ENCODE results near the gene CIRBP. TPM values are rescaled to one million over a fixed set of nuclear protein-coding genes. Genes with fewer than 3 reads are reported as not detected.
A peak's percentile ranks its signal among the peaks of the same experiment; 100 is the strongest.

Gene CIRBP
- total and polyA plus RNA-seq, 2 experiments from 2014 or later: 202 to 361 TPM

DNA sequence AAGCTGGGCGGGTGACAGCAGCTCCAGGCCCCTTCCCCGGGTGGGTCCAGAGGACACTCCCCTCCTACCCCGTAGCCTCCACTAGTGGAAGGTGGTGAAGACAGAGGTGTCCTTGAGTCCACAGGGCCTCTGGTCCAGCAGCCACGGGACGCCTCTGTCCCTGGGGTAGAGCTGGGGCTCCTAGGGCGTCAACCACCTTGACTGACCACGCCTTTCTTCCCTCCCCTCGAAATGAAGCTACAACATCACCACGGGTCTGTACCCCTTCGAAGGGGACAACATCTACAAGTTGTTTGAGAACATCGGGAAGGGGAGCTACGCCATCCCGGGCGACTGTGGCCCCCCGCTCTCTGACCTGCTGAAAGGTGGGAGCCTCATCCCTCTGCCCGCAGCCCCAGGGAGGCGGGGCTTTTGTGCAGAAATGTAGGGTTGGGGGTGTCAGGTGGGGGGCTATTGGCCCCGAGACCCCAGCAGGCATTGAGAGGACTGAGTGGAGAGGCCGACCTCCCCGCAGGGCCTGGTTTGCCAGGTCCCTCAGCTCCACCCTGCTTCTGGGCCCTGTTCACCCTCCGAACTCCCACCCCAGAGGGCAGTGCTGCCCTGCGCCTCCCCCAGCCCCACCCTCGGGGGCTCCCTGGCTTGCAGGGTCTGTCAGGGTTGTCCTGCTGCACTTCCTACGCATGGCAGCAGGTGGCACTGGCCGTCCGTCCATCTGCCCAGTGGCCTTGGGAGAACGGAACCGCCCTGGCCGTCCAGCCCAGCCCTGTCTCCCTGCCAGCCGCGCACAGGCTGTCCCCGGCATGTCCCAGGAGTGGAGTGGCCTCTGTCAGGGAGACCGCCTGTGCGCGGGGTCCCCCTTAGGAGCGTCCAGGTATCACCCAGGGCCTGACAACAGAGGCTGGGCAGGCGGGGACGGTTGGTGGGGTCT is 47.9 kb upstream of the CIRBP start:
- H3K4me2 ChIP-seq: no peak overlapping the region
- no peaks in the 10 kb centered on the region for H3K9me3 ChIP-seq (ENCODE audit: low read depth)
- peak; percentile 72 for DNase-seq (ENCODE audit: low spot score)
- 81% methylated on average over 33 of the region's 38 CpGs for WGBS (ENCODE audit: low lambda C conversion rate, missing lambda C conversion rate)
- H4K20me1 ChIP-seq (ENCODE audit: insufficient read depth, poor library complexity, severe bottlenecking): peaks cover 27% of the 10 kb centered on the region
- H3K27me3 ChIP-seq: no peaks in the 10 kb centered on the region
- H3K27ac ChIP-seq: no peak overlapping the region
- H3K79me2 ChIP-seq: peaks cover 53% of the 10 kb centered on the region
- no peaks in the 10 kb centered on the region for H3K36me3 ChIP-seq (replicated peaks; ENCODE audit: insufficient read depth, low read depth)
- no peak overlapping the region for H2AFZ ChIP-seq
- H3K4me1 ChIP-seq (ENCODE audit: insufficient read depth): no peaks in the 10 kb centered on the region
- H3K4me3 ChIP-seq: no peak overlapping the region
- no peaks in the 10 kb centered on the region for H3K9me2 ChIP-seq (replicated peaks; ENCODE audit: insufficient read depth)
- TF ChIP-seq, protein P1, sequence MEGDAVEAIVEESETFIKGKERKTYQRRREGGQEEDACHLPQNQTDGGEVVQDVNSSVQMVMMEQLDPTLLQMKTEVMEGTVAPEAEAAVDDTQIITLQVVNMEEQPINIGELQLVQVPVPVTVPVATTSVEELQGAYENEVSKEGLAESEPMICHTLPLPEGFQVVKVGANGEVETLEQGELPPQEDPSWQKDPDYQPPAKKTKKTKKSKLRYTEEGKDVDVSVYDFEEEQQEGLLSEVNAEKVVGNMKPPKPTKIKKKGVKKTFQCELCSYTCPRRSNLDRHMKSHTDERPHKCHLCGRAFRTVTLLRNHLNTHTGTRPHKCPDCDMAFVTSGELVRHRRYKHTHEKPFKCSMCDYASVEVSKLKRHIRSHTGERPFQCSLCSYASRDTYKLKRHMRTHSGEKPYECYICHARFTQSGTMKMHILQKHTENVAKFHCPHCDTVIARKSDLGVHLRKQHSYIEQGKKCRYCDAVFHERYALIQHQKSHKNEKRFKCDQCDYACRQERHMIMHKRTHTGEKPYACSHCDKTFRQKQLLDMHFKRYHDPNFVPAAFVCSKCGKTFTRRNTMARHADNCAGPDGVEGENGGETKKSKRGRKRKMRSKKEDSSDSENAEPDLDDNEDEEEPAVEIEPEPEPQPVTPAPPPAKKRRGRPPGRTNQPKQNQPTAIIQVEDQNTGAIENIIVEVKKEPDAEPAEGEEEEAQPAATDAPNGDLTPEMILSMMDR (IDR thresholded peaks at IDR 0.05; ENCODE audit: poor library complexity): peak; percentile 60
- no peak for TF ChIP-seq EZH2 (IDR thresholded peaks at IDR 0.05; ENCODE audit: borderline replicate concordance)
- TF ChIP-seq EZH2phosphoT487 (IDR thresholded peaks at IDR 0.05; ENCODE audit: low read depth, severe bottlenecking, unreplicated experiment): no peak

DNA sequence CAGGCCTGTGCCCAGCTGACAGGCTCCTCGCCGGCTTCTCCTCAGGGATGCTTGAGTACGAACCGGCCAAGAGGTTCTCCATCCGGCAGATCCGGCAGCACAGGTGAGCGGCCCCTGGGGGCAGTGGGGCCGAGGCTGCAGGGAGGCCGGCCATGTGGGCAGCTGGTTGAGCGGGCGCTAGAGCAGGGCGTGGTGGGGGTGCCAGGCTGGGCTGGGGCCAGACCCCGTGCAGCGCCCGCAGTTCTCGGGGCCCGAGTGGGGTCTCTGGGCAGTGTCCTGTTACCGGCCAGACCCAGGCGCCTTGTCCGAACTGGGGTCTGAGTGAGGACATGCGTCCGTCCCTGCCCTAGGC is 47.3 kb upstream of the CIRBP start:
- Histone ChIP-seq H3K36me3 (replicated peaks; ENCODE audit: insufficient read depth, low read depth) (no peaks in the 10 kb centered on the region), H3K27me3 (no peaks in the 10 kb centered on the region), H3K9me2 (replicated peaks; ENCODE audit: insufficient read depth) (no peaks in the 10 kb centered on the region), H2AFZ (no peak overlapping the region), H3K9me3 (ENCODE audit: low read depth) (no peaks in the 10 kb centered on the region), H3K27ac (no peak overlapping the region), H3K4me2 (no peak overlapping the region), H3K4me1 (ENCODE audit: insufficient read depth) (no peaks in the 10 kb centered on the region), H3K79me2 (peaks cover 47% of the 10 kb centered on the region), H3K4me3 (no peak overlapping the region), H4K20me1 (ENCODE audit: insufficient read depth, poor library complexity, severe bottlenecking) (peaks cover 24% of the 10 kb centered on the region)
- DNase-seq (ENCODE audit: low spot score): no peak
- WGBS (ENCODE audit: low lambda C conversion rate, missing lambda C conversion rate): 98% methylated on average over 20 of the region's 22 CpGs
- no peak for TF ChIP-seq EZH2 (IDR thresholded peaks at IDR 0.05; ENCODE audit: borderline replicate concordance)
- TF ChIP-seq EZH2phosphoT487 (IDR thresholded peaks at IDR 0.05; ENCODE audit: low read depth, severe bottlenecking, unreplicated experiment): no peak
- TF ChIP-seq, protein P1 (IDR thresholded peaks at IDR 0.05; ENCODE audit: poor library complexity): no peak

DNA sequence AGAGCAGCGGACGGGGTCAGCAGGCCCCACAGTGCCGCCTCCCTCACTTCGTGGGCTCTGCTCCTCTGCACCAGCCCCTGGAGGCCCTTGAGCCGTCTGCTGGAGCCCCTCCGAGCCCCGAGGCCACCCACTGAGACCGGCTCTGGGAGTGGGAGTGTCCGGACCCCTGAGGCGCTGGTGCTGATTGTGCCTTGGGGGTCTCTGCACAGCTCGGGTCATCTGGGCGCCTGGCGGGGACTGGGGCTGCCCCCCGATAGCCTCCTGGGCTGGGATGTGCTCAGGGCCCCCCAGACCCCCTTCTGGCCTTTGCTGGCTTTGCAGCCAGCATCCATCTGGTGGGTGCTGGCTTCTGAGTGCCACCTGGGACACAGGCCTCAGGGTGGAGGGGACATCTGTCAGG is 46.7 kb upstream of the CIRBP start:
- no peaks in the 10 kb centered on the region for H3K27me3 ChIP-seq
- H3K4me3 ChIP-seq: no peak overlapping the region
- WGBS (ENCODE audit: low lambda C conversion rate, missing lambda C conversion rate): 92% methylated on average over 14 of the region's 14 CpGs
- no peaks in the 10 kb centered on the region for H3K4me1 ChIP-seq (ENCODE audit: insufficient read depth)
- H3K36me3 ChIP-seq (replicated peaks; ENCODE audit: insufficient read depth, low read depth): no peaks in the 10 kb centered on the region
- no peaks in the 10 kb centered on the region for H3K9me2 ChIP-seq (replicated peaks; ENCODE audit: insufficient read depth)
- H3K79me2 ChIP-seq: peaks cover 42% of the 10 kb centered on the region
- peaks cover 21% of the 10 kb centered on the region for H4K20me1 ChIP-seq (ENCODE audit: insufficient read depth, poor library complexity, severe bottlenecking)
- no peak for TF ChIP-seq EZH2 (IDR thresholded peaks at IDR 0.05; ENCODE audit: borderline replicate concordance)
- TF ChIP-seq, protein P1 (IDR thresholded peaks at IDR 0.05; ENCODE audit: poor library complexity): no peak
- no peak for TF ChIP-seq EZH2phosphoT487 (IDR thresholded peaks at IDR 0.05; ENCODE audit: low read depth, severe bottlenecking, unreplicated experiment)
- DNase-seq (ENCODE audit: low spot score): no peak
- no peaks in the 10 kb centered on the region for H3K9me3 ChIP-seq (ENCODE audit: low read depth)
- no peak overlapping the region for H3K27ac ChIP-seq
- no peak overlapping the region for H3K4me2 ChIP-seq
- H2AFZ ChIP-seq: no peak overlapping the region
